ENCODE data around the gene KDM6A. TPM values are rescaled to one million over a fixed set of nuclear protein-coding genes. Genes with fewer than 3 reads are reported as not detected.

KDM6A gene
- total and polyA plus RNA-seq, 9 of the 15 experiments (the other 6 are each of a cell fraction or from before 2014, with no cell fraction given) = 8.4 to 34.3 (median 22.9) TPM

GRCh38 chrX:45068569-45068968 lies 195.6 kb downstream of the KDM6A start:
- ATAC-seq (peak; percentile 50; the same call in 2 of the 3 replicates), FAIRE-seq (no peak), DNase-seq (ENCODE audit: extremely low read depth in 1 of 4, low spot score in 3 of 4) (no peak)
- TF ChIP-seq CEBPB (tag; IDR thresholded peaks at IDR 0.05) = no peak
- TF ChIP-seq ZNF318 (IDR thresholded peaks at IDR 0.05; ENCODE audit: borderline replicate concordance in 1 of 2, low read depth in 1 of 2) = 0 out of 4 replicates have a peak, but pooled peaks of 1 of the 2 experiments have one; percentile 51
- TF ChIP-seq ZBTB26 (CRISPR knock-in tag; IDR thresholded peaks at IDR 0.05) = no peak
- Histone ChIP-seq H4K20me1 (replicated peaks; ENCODE audit: control insufficient read depth, insufficient read depth, low read length) (no peaks in the 10 kb centered on the region), H3K79me2 (ENCODE audit: control insufficient read depth, insufficient read depth, low read length) (peaks cover 12% of the 10 kb centered on the region; the same call in 2 of the 3 replicates), H3K27me3 (ENCODE audit: control insufficient read depth in 2 of 2, insufficient read depth in 2 of 2, low read length in 2 of 2) (no peaks in the 10 kb centered on the region), H3K36me3 (ENCODE audit: control insufficient read depth, insufficient read depth, low read length) (peaks cover 34% of the 10 kb centered on the region; the same call in 2 of the 3 replicates), H3K27ac (ENCODE audit: extremely low read depth, low read depth, low read length) (no peak overlapping the region), H3K9ac (ENCODE audit: insufficient read depth in 1 of 2, low read depth in 2 of 2, low read length in 2 of 2) (no peak overlapping the region), H3K4me1 (replicated peaks in 1 of 2; ENCODE audit: control insufficient read depth in 2 of 2, insufficient read depth in 2 of 2, low read length in 2 of 2) (no peaks in the 10 kb centered on the region), H3K4me2 (ENCODE audit: insufficient read depth, low read length) (no peak overlapping the region), H3K9me1 (ENCODE audit: control insufficient read depth, insufficient read depth, low read length) (no peaks in the 10 kb centered on the region), H3K4me3 (no peak overlapping the region), H2AFZ (ENCODE audit: low read depth, low read length) (no peak overlapping the region), H3K9me3 (replicated peaks; ENCODE audit: control insufficient read depth, insufficient read depth, low read depth, low read length) (no peaks in the 10 kb centered on the region)
- POLR2A ChIA-PET = interaction anchor here (0.9 kb wide), 1 partner anchor 119 kb away, joined by 3 read pairs; no protein-coding TSS in a partner anchor
- CTCF ChIA-PET (ENCODE audit: low intra/inter-chr PET ratio) = no interaction called here
- BruUV-seq (replicated peaks) = no TSS peak
- in situ Hi-C loops (cut with MboI) (loop anchor here (25.0 kb wide), 1 partner anchor 1106 kb away; the partner anchor contains the start of gene NDP), intact Hi-C loops (cut with micrococcal nuclease) (loop anchor here (10.0 kb wide), 1 partner anchor 154 kb away; no protein-coding TSS in a partner anchor)
- WGBS (ENCODE audit: insufficient coverage, low coverage, missing lambda C conversion rate) = 54% methylated on average over 1 of the region's 4 CpGs
